ENCODE results near the gene GOLGA2. TPM values are rescaled to one million over a fixed set of nuclear protein-coding genes. Genes with fewer than 3 reads are reported as not detected.
"Not testable (repeated sequence)": the region's sequence is repeated elsewhere in the genome, so short reads cannot be mapped to it uniquely, and the experiment has no call there.

The GOLGA2 gene
- total RNA-seq, 1 donor from 2014 or later, result 117 TPM

DNA sequence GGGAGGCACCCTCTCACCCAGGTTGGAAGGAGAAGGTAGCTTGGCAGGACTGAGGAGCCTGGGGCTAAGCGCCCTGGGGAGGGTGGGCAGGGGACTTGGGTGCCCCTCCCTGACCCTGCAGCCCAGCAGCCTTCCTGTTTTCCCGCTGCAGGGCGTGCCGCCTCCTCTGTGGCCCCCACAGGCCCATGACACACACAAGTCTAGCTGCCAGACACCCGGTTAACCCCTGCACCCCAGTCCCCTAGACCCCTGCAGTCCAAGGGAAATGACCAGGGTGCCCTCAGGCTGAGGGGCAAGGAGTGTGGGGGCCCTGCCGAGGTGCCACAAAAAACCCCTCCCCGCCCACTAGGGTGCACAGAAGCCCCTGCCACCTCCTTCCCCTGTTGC, 33.0 kb downstream of the GOLGA2 start:
- no peak for DNase-seq (ENCODE audit: low spot score)

GRCh38 chr9:128242124-128242523, 33.7 kb downstream of the GOLGA2 start:
- DNase-seq (ENCODE audit: low spot score), result no peak

DNA sequence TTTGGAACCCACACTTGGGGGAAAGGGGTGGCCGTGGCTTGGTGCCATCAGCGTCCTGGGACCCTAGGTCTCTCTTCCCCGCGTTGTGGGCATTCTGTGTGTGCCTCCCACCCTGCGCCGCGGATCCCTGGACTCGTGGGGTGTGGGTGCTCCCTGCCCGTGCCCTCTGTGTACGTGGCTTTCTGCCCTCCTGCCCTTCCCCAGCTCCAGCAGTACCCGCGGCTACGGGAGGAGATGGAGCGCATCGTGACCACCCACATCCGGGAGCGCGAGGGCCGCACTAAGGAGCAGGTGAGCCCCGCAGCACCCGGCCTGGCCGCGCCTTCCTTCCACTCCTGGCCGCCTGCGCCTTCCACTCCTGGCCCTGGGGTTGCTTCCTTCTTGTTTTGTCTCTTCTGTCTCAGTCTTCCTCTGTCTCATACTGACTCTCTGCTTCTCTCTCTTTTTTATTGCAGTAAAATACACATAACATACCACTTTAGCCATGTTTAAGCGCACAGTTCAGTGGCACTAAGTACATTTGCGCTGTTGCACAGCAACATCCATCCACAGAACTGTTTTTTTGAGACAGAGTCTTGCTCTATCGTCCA, 41.9 kb downstream of the GOLGA2 start:
- DNase-seq (ENCODE audit: low spot score), result no peak

DNA sequence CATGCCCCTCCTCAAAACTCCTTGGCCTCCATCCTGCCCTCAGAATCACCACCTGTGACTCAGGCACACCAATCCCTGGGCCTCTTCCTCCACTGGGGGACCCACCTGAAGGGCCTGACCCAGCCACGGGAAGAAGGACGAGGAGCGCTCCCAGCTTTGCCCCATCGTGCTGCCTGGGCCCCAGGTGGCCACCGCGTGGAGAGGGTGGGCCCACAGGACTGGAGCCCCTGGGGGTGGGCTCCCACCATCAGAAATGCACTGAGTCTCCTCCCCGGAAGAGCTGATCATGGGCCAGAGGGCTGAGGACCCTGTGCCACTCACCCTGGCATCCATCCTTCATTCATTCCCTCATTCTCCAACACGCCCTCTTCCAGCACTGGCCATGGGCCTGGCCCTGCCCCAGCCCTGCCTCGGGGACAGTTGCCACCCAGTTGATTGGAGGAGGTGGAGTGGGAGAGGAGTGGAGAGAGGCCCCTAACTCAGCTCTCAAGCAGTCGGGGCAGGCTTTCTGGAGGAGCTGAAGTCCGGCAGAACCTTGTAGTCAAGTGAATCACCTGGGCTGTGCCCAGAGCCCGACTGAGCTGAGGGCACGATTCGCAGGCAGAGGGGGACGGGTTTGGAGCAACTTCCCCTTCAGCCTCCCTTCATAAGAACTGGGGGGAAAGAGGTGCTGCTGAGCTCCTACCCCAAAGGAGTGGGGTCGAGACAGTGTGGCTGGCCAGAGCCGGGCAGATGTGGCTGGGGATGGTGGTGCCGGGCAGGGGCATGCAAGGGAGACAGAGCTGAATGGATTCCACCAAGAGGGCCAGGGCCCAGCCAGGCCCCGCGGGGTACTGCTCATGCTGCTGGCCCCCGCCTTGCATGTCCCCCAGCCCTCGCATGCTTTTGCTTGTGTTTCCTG, 43.0 kb downstream of the GOLGA2 start:
- DNase-seq (ENCODE audit: low spot score), result no peak

DNA sequence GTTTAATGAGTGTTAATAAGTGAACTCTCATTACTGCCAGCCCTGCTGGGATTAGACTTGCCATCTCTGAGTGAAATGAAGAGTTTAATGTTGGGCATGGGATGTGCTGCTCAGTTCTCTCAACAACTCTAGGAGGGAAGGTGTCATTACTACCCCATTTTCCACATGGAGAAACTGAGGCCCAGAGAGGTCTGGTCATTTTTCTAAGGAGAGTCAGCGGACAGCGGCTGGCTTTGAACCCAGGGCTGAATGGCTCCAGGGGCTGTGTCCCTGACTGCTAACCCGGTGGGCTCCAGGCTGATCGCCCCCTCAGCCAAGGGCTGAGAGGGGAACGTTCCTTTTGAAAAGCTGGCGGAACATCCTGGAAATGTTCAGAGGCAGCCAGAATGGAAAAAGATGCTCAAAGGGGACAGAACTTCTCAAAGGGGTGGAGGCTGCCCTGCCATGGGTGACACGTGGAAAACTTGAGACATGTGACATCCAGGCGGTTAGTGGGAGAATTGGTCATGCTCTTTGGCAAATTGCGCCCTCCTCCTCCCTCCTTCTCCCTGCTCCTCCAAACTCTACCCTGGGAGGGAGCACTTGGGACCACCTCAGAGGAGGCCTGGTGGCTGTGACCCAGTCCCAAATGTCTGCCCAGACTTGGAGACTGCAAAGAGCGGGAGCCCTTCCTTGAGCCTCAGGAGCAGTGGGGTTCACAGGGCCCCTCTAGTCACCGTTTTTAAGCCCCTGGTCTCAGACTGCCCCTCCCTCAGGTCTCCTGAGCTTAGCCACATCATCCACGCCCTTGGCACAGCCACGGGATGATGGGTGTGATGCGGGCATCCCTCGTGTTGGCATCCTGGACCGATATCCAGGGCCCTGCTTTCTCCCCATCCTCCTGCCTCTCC, 43.9 kb downstream of the GOLGA2 start:
- DNase-seq (ENCODE audit: low spot score), result no peak

DNA sequence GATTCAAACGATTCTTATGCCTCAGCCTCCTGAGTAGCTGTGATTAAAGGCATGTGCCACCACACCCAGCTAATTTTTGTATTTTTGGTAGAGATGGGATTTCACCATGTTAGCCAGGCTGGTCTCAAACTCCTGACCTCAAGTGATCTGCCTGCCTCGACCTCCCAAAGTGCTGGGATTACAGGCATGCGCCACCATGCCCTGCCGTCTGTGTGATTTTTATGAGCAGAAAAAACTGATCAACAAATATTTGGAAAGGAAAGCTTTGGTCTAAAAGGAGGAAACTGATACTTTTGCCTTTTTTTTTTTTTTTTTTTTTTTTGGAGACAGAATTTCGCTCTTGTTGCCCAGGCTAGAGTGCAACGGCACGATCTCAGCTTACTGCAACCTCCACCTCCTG, 44.9 kb downstream of the GOLGA2 start:
- DNase-seq (ENCODE audit: low spot score), result not testable (repeated sequence)

DNA sequence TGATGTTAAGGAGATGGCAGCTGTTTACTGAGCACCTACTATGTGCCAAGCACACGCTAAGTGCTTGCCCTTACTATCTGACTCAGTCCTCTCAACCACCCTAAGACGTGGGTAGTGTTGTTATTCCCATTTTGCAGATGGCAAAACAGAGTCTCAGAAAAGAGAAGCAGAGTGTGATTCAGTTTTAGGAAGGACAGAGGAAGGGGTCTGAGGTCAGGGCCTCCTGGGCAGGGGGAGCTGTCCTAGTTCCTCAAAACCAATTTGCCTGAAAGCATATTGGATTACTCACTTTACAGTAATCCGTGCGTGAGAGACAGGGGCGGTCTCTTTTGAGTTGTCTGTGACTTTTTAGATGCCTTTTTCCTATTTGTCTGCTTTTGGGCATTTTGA, 49.4 kb downstream of the GOLGA2 start:
- DNase-seq (ENCODE audit: low spot score), result no peak

DNA sequence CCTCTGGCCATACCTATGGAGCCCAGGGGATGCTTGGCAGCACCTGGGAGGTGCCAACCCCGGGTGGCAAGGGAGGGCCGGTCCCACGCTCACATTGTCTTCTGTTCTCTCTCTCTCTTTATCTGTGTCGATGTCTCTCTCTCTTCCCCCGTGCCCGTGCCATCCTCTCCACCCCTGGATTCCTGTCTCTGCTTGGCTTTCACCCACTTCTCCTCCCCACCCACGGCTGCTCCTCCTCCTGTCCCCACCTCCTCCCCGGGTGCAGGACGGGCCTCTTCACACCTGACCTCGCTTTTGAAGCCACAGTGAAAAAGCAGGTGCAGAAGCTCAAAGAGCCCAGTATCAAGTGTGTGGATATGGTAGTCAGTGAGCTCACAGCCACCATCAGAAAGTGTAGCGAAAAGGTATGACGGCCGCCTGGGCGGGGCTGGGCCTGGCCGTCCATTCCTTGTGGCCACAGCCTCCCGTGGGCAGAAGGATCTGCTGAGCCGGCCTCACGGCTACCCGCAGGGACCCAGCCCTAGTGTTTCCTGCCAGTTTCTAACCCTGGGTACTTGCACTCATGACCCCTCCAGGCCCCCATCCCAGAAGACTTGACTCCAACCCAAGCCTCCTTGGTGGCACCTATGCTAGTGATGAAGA, 49.9 kb downstream of the GOLGA2 start:
- DNase-seq (ENCODE audit: low spot score), result no peak

DNA sequence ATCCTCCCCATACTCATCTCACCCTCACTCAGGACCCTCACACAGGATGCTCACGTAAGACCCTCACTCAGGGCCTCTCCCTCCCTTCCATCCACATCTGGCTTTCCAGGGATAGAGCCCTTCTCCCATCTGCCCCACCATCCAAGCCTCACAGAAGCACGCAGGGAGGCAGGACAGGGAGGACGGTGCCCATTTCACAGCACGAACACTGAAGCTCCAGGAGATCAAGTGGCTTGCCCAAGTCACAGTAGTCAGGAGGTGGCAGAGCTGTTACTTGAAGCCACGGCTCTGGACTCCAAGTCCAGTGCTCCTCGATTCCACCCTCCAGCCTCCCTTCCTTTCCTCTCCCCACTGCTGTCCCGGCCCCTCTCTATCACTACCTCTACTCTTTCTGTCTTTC, 50.9 kb downstream of the GOLGA2 start:
- no peak for DNase-seq (ENCODE audit: low spot score)

- no peak for DNase-seq (ENCODE audit: low spot score)
Observed at GRCh38 chr9:128222880-128223670, 52.7 kb downstream of the GOLGA2 start.

DNA sequence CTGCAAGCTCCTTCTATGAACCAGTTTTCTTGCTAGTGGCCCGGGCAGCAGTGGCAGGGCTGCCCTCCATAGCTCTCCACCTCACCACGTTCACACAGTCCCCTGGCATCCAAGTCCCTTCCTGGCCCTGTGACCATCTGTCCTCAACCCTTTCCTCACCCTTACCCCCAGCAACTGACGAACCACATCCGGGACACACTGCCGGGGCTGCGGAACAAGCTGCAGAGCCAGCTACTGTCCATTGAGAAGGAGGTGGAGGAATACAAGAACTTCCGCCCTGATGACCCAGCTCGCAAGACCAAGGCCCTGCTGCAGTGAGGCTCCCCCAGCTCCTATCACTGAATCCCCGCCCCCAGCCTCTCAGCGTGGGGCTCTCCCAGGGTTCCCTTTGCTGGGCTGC, 53.8 kb downstream of the GOLGA2 start:
- no peak for DNase-seq (ENCODE audit: low spot score)

GRCh38 chr9:128219831-128220230, 56.0 kb downstream of the GOLGA2 start:
- DNase-seq (ENCODE audit: low spot score), result no peak

GRCh38 chr9:128218518-128219389, 57.1 kb downstream of the GOLGA2 start:
- DNase-seq (ENCODE audit: low spot score), result peak; percentile 95

DNA sequence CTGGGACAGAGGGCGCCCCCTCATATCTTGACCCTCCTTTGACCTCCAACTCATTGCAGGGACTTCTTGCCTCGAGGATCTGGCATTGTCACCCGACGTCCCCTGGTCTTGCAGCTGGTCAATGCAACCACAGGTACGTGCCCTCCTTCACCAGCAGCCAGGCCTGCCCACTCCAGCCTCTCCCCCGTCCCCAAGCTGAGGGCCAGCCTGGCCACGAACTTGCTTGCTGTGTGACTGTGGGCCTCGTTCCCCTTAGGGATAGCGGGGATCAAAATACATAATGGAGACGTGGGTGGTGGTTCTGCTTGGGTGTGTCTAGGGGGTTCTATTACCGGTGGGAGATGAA, 57.7 kb downstream of the GOLGA2 start:
- DNase-seq (ENCODE audit: low spot score), result no peak

- DNase-seq (ENCODE audit: low spot score), result no peak
Observed at GRCh38 chr9:128216781-128217553, 58.8 kb downstream of the GOLGA2 start.

DNA sequence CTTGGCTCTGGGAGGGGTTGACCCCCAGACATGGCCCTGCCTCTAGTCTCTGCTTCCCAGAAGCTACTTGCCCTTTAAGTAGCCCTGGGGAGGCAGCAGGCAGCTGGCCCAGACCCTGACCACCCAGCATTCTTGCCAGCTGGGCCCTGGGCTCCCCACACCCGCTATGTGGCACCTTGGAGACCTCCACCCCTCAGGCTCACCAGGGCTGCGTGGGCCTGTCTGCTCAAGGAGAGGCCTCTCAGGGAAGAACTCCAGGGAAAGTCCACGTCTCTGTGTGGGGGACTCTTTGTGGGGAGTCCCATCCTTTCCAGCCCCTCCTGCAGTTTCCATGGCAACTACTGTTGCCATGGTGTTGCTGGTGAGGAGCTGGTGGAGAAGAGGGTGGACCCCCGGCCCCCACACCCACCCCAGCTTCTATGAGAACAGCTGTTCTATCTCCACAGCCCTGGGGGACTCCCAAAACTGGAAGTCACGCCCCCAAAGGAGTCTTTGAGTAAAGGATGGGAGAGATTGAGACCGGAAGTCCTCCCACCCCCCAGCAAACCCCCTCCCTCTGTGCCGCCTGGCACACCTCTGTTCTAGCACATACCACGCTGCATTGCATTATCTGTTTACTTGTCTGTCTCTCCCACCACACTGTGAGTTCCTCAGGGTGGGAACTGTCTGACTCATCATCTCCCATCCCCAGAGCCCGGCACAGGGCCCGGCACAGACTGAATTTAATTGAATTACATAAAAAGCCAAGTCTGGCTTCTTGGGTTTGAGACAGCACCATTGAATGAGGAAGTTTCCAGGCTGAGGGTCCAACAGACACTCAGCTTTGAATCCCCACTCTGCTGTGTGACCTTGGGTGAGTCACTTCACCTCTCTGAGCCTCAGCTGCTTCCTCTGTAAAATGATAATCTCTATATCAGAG, 60.1 kb downstream of the GOLGA2 start:
- no peak for DNase-seq (ENCODE audit: low spot score)

DNA sequence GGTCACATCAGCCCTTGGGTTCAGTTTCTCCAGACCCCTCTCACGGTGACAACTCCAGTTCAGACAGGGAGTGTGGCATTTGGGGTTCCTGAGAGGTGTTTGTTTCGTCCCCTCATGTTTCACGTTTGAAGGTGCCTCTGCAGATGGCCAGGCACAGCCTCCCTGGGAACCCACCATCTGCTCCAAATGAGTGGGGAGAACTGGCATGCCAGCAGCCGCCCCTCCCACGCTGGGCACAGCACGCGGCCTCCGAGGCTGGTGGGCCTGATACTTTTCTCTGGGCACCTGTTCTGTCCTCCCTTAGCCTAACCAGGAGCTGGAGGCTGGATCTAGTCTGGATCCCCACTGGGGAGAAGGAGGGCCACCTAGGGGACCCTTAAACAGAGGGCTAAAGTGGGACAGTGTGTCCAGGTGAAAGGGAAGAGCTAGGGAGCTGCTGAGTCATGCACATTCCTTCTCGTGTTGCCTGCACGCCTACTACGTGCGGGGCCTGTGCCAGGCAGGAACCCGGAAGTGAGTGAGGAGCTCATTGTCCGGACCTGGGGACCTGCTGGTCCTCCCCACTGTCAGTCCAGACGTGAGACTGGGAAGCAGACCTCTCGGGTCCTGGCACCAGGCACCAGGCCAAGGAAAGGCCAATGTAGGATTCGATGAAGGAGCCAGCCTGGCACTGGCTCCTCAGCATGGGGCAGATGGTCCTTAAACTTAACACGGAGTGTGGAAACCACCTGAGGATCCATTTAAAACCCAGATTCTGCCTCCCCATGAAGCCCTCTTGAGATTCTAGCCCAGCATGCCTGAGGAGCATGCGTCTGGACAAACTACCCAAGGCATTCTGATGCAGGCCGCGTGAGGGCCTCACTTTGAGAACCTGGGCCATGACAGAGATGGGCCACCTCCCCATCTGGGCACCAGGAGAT, 61.0 kb downstream of the GOLGA2 start:
- DNase-seq (ENCODE audit: low spot score), result peak; percentile 39
